Stimulated activated CD8-positive, alpha-beta memory T cell treated with anti-CD3 and anti-CD28 coated beads, Interleukin-15, amount 100 ng/mL, for 48 hours (primary cell): ENCODE results near the gene ANXA6.

Experiments
- DNase-seq, 2 donors: peaks; one replicate each; pipeline ENCODE4 v3.0.0-alpha.2; 2020; ENCODE audit warnings: low read depth in 2 of 2

Gene ANXA6

DNA sequence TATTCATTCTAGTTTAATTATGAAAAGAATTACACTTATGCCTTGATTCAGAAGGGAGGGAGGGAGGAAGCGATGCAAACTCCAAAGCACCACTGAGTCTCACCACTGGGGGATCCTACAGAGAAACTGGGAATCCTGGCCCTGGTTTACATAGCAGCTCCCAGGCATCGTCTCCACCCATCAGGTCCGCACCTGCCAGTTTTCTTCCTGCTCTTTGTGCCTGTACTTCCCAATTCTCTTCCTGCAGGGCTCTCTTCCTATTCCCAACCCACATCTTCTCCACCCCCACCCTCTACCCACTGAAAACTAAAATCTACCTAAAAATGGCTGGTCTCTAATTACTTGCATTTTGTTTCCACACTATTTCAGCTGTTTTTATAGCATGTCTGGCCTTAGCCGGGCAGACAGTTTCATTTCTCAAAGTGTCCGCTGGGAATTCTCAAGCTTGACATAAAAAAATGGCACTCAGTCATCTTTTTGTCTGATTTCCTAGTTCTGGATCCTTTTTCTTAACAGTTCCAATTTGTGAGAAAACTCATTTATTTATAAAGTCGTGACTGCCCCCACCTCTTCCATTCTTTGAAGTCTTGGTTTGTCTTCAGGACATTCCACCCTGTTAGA lies 75.2 kb downstream of the ANXA6 start:
- DNase-seq = no peak

DNA sequence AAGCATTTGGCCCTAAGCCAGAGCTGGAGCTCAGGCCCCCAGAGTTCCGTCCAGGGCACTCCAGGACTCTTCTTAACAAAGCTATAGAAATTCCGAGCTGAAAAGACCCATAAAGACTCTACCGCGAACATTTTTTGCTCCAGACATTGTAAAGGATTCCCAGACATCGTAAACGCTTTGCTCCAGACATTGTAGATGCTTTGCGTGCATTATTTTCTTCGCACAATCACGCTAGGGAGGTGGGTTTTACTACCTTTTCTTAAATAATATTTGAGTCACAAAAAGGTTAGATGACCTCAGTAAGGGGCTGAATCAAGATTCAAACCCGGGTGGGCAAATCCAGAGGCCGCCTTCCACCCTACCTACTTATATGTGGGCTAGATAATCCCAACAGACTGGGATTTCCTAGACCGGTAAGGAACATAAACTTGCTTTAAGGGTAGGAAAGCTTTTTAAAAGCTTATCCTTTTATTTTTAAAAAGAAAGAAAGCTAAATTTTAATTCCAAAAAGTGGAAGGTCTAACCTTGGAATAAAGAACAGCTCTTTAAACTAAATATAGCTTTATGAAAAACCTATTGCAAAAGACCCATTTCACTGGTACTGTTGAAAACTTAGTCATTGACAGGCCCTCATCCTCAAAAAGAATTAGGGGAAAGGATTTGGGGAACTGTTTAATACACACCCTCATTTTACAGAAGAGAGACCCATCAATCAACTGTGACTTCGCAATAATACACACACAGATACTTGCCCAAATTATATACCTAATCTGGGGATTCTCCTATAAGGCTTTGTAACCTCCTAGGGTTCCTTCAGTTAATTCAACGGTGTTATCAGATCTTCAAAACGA lies 75.9 kb downstream of the ANXA6 start:
- no peak for DNase-seq

DNA sequence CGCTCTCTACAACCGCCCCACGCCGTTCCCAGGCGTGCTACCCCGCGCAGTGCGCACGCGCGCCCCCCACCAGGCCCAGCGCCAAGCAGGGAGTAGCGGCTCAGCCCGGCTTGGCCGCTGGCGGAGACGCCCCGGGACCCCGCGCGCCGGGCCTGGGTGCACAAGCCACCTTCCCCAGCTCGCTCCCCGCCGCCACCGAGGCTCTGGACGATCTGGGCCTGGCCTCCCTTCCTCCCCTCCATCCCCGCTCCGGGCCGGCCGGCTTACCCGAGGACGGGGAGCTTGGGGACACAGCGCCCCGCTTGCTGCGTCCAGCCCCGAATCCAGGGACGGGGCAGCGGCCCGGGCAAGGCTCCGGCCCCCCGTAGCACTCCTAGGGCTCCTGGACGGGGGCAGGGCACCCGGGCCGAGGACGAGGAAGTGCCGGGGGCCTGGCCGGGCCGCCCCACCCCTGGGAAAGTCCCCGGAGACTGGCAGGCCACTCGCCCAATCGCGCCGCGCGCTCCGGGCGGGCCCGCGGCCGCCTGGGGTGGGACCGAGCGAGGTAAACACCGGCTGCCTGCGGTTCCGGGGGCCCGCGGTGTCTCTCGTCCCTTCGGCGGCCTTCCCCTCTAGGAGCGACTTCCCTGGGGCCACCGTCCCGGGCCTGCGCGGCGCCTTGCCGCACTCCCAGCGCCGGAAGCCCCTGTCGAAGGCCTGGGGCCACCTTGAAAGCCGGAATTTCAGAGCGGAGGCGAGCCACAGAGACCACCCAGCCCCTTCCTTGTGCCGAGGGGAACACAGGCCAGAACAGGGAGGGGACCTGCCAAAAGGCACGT lies 76.8 kb downstream of the ANXA6 start, which contains the start of gene TNIP1:
TSS of gene TNIP1 (minus strand) at position 422 of the 818 bp plus-strand sequence. CDS start 15,939 bp downstream, outside the sequence.
- peak; percentile 92 to 95 for DNase-seq

DNA sequence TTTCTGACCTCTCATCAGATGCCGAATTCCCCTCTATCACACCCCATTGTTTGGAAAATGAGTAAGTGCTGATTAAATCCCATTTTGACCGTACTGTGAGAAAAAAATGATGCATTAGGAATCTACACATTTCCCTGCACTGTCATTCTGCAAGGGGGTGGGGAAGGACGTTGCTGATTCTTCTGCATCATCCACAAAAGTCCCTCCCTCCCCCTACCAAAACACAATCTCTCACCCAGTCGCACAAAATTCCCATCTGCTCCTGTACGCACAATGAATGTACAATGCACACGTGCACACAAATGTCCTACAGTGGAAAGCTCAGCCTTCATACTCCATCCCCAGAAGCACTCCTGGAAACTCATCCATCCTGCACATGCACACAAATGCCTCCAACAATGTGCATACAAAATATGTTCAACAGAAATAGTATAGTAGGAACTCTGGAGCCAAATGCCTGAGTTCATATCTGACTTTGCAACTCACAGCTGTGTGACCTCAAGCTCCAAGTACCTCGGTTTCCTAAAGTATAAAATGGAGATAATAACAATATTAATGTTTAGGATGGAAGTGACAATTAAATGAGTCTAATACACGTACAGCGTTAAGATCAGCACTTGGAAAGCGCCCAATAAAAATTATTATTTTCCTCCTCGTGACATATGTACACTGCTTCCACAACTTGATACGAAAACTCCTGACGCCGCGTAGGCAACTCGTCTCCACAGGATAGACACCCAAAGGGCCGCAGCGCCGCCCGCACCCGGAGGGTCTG lies 77.6 kb downstream of the ANXA6 start:
- DNase-seq = no peak

DNA sequence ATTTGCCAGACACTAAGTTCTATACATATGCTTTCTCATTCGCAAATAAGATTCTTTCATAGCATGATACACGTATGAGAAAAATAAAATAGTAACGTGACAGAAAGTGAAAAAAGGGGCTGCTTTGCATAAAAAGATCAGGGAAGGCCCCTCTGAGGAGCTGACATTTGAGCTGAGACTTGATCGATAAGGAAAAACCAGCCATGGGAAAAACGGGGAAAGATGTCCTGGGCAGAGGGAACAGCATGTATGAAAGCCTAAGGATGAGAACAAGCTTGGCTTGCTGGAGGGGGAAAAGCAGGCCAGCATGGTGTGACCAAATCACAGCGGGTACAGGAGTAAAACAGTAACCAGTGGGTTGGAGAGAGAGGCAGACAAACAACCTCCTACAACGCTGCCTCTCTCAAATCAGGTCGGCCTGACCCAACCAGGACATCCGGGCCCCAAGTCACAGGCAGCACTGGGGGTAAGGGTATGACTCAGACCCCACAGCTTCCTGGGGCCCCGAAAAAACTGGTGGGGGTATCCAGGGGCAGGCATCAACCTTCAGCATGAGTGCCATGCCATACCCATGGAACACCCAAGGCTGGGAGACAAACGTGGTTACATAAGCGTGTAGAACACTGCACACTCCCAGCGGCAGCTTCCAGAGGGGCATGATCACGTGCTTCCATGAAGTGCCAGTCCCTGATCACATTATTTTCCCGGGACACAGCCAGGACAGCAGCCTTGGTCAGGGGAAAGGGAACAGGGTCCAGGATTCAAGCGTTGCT lies 78.9 kb downstream of the ANXA6 start:
- DNase-seq = peak; percentile 74 to 75

DNA sequence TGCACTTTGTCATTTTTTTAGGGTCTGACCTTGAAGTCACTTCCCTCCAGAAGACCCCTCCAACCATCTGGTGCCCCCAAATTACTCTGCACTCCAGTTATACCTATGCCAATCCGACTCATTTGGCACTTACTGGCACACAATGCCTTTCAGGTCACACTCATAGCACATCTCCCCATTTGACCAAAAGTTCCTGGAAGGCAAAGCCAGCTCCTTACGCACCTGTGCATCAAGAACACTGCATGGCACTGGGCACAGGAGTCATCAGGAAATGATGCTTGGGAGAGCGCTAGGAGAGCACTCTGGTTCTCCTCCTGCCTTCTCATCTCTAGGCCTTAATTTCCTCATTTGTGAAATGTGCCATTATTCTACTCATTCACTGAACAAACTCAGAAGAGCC lies 79.6 kb downstream of the ANXA6 start:
- DNase-seq = no peak

DNA sequence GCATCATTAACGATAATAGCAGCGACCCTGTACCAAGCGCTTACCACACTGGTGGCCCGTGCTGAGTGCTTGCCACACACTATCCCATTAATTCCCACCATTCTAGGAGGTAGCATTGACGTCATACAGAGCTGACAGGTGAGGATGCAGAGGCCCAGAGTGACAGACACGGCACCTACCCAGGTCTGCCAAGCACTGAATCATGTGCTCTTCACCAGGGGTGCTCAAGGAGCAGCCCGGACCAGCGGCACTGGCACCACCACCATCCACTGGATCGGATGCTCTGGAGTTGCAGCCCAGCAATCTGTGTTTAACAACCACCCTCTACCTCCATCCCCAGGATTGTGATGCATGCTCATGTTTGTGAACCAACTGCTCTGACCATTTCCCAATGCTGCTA lies 80.2 kb downstream of the ANXA6 start:
- no peak for DNase-seq

DNA sequence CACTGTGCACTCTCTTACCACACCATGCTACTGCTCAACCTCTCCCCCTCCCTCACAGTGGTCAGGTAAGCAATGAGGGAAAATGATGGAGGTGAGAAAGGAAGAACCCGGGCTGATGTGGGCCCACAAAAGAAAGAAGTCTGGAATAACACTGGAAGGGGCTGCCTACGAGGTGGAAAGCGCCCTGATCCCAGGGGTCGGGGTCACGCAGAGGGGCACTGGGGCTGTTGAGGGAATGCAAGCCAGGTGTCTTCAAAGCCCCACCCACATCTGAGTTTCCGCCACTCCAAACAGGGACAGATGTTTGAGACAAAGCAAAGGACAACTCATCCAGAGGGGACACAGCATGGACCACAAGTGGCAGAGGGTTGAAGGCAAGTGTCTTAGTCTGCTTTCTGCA lies 81.0 kb downstream of the ANXA6 start:
- DNase-seq = no peak

DNA sequence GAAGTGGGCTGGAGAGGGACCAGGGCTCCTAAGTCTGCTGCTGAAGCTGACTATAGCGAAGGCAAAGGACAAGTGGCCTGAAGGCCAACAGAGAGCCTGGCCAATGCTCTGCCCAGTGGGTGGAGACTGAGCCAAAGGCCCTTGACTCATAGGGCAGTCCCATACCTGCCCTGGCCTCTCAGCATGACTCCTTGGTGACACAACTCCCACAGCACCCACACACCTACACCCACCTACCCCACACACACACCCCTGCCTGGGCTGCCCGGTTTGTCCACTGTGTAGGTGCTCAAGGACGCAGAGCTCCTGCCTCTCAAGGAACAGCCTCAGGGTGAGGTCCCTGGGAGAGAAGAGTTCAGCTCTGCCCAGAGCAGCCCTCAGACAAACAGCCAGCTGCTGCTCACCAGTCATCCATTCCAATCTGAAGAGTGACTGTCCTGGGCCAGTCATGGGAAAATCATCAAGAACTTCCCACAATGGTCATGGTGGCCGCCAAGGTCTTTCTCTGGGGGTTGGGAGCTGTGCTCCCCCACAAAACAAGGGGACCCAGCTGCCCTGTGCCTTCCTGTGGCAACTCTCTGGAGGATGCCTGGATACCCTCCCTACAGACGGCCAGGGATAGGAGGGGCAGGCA lies 81.8 kb downstream of the ANXA6 start:
- DNase-seq = no peak

DNA sequence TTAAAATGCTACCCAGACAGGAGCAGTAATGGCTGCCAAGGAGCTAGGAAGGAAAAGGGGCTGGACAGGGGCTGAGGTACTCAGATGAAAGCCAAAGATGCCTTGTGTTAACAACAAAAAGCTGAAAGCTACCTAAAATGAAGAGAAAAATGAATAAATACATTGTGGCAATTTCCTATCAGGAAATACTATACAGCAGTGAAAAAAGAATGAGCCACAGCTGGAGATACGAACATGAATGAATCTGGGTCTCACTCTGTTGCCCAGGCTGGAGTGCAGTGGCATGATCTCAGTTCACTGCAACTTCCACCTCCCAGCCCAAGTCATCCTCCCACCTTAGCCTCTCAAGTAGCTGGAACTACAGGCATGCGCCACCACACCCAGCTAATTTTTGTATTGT lies 83.0 kb downstream of the ANXA6 start:
- no peak for DNase-seq

DNA sequence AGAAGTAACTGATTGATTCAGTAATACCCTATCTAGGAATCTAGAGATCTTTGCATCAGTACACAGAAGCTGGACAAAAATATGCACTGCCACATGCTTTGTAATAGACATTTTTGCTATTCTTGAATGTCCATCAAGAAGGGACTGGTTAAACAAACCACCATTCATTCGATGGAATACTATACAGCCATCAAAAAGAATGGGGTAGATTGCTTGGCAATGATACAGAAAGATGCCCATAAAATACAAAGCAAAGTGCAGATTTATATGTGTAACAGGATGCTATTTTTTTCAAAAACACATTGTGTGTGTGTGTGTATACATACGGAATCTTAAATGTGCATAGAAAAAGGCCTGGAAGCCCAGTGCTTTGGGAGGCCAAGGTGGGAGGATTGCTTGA lies 84.3 kb downstream of the ANXA6 start:
- DNase-seq = no peak

DNA sequence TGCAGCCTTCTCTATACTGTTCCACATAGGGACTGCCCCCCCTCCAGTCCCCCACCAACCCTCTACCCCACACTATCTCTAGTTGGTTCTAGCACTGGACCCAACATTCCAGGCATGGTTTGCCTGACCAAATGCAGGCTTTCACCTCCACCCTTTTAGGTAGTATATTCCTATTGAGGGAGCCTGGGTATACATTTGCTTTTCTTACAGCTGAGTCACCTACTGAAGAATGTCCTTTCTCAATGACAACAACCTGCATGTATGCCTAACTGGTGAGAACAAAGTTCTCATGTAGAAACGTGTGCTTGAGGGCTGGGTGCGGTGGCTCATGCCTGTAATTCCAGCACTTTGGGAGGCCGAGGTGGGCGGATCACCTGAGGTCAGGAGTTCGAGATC lies 85.0 kb downstream of the ANXA6 start:
- DNase-seq = no peak

DNA sequence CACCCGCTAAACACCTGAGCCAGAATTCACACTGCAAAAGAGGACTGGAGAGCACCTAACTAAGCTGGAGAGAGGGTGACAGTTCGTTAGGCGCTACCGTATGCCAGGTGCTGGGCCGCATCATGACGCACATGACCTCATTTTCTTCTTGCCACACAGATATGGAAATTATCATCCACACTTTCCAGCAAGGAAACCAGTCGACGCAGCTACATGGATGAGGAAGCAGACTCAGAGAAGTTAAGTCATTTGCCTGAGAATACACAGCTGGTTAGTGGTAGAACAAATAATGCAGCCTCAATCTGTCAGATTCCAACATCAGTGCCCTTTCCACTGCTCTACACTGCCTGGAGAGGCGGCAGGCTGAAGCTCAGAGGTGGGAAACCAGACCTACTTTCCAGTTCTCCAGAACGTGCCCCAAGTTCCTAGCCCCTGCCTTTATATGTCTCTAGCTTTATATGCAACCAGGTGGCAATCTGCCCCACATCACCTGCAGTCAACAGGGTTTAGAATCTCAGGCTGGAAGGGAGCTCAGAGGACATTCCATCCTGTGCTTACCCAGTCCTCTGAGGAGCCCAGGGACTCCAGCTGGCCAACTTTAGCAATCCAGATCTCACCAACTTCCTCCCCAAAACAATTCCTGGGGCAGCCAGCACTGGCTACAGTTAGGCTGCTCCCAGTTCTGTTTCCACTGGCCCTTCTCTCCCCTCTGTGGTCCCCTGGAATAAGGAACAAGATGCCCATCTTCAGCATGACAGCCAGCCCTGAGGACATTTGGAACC lies 85.5 kb downstream of the ANXA6 start:
- no peak for DNase-seq

DNA sequence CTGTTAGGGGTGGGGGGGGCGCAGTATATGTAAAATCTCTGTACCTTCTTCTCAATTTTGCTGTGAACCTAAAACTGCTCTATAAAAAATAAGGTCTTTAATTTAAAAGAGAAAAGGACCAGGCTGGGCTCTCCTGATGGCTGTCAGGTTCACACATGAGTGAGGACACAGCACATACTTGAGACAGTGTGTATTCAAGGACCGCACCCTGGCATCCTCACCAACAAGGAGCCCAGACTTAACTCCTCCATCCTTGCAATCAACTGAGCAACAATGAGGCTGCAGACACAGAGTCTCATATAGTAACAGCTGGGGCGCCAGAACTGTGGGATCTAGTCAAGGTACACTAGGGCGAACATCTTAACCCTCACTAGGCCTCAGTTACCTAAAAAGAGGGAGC lies 86.6 kb downstream of the ANXA6 start:
- no peak for DNase-seq

DNA sequence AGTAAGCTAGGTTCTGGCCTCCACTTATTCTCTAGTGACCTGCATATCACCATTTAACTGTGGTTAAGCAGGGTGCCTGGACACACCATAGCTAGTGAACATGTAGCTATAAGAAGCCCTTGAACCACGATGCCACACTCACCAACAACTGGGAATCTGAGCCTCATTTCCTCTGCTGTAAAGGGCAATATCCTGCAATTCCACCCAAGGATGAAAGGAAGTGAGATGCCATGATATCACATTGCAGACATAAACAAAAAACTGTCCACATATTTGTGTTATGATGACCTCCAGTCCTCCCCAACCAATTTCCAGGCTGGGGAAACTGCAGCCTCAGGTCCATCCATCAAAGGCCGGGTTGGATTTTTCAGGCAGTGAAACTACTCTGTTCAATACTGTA lies 87.1 kb downstream of the ANXA6 start:
- DNase-seq = no peak

DNA sequence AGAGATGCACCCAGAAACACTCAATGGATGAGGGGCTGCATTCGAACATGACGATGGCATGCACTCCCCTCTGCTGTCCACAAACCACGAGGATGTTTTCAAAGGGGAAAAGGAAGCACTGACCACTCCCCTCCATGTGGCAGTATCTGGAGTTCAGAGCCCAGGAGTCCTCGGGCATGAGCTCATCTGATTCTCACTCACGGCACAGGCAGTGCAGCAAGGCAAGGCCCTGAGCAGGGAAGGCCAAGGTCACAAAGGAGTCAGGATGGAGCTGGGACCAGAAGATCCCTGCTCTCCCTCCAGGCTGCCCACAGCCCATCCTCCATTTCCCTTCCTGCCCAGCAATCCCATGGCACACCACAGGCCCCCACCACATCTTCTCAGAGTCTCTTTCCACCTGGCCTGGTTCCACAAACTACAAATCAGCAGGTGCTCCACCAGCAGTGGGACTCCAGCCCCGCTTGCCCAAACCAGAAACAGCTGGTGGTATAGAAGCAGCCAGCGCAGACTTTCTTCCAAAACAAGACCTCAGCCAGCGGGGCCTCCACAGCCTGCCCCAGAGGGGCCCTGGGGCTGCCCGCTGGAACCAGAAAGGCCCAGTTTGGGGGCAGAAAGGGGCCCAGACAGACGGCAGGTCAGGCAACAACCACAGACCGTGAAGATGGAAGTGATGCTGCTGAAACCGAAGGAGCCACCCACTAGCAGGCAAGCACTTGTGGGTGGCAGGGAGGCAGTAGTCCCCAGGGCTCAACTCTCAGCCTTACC lies 89.0 kb downstream of the ANXA6 start:
- peak; percentile 69 to 74 for DNase-seq

DNA sequence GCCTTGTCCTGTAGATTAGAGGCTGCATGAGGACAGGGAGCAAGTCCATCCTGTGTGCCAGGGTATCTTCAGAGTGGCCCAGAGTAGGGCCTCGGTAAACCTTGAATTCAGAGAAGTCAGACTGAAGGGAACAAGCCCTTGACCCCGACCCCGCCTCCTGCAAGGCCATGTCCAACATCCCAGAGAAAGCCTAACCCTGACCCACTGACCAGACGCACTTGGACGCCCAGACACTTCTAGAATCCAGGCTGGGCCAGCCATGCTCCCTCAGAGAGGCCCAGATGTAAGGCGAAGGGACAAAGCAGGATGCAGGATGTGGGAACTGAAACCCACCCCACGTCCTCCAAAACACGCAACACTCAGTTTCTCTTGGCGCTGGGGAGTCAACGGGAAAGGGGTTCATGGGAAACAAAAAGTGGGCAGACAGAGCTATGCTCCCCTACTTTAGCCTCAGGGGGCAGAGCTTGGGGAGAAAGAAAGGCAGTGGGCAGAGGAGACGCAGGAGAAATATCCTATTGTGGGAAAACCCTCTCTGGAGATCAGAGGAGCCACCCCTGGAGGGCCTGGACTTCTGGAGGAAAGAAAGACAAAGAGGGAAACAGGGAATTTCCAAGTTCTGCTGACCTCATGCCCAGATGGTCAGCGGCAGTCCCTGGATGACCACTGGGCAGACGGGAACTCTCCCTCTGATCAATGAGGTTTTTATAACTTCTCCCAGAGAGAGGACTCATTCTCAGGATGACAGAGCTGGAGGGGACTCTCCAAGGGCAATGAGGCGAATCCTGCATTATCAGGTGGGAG lies 89.7 kb downstream of the ANXA6 start:
- DNase-seq = no peak

DNA sequence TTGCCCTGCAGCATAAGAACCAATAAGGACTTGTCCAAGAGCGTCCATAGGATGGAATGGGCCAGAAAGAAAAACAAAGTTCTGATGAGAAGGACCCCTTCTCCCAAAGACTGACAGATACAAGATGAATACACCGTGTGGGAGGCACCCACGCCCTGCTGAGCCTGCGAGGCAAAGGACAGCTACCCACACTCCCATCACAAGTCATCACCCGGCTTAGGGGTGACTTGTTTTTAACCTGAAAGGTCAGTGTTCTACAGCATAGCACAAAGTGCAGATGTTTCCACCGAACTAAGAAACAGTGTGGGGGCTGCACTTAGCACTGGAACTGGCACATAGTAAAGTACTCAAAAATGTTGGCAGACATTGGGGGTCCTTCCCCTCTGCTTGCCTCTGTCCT lies 90.7 kb downstream of the ANXA6 start:
- DNase-seq = no peak
